Erythroblast (primary cell): ENCODE data around the gene CHRNE.

Experiments used
- DNase-seq, 2 experiments: peaks; one replicate each; lab custom pipeline; 2025; lab: John Stamatoyannopoulos, UW
- GATA1 ChIP-seq: IDR thresholded peaks from 2 replicates; pipeline ENCODE4 v1.6.1; 2011; ENCODE audit warnings: low read depth, mild to moderate bottlenecking, control low read depth, low read length, moderate library complexity
- POLR2A ChIP-seq: IDR thresholded peaks from 2 replicates; pipeline ENCODE4 v1.6.1; 2011; ENCODE audit warnings: mild to moderate bottlenecking, low read length

Gene CHRNE

GRCh38 chr17:4902540-4902939 lies 358 bp downstream of the CHRNE start:
- DNase-seq: no peak
- TF ChIP-seq POLR2A (no peak), GATA1 (no peak)

GRCh38 chr17:4901648-4902344 lies 1.1 kb downstream of the CHRNE start:
- DNase-seq: peak; percentile 26 to 47
- TF ChIP-seq POLR2A (no peak), GATA1 (no peak)

- TF ChIP-seq GATA1 (no peak), POLR2A (no peak)
These were observed 1.7 kb downstream of the CHRNE start for GRCh38 chr17:4901108-4901647.

GRCh38 chr17:4900231-4901107 lies 2.4 kb downstream of the CHRNE start:
- TF ChIP-seq POLR2A (no peak), GATA1 (no peak)
- peak; percentile 63 to 66 for DNase-seq

More at GRCh38 chr17:4901108-4901647, 1.7 kb downstream of the CHRNE start:
- DNase-seq: no peak

- no peak for TF ChIP-seq POLR2A
- no peak for TF ChIP-seq GATA1
- DNase-seq: peak; percentile 83 to 90
These were observed 3.3 kb downstream of the CHRNE start, which contains the start of gene C17orf107 for GRCh38 chr17:4899341-4900230. C17orf107 (plus strand) TSS chr17:4899536; CDS start chr17:4899763, 227 bp downstream.

GRCh38 chr17:4898927-4899326 lies 4.0 kb downstream of the CHRNE start:
- TF ChIP-seq POLR2A (no peak), GATA1 (no peak)
- no peak for DNase-seq

GRCh38 chr17:4898351-4898750 lies 4.5 kb downstream of the CHRNE start:
- no peak for DNase-seq
- TF ChIP-seq POLR2A (no peak), GATA1 (no peak)

GRCh38 chr17:4897785-4898184 lies 5.1 kb downstream of the CHRNE start:
- no peak for TF ChIP-seq POLR2A
- no peak for TF ChIP-seq GATA1
- no peak for DNase-seq

- TF ChIP-seq GATA1 (no peak), POLR2A (no peak)
These were observed 5.7 kb downstream of the CHRNE start for GRCh38 chr17:4897198-4897687.

GRCh38 chr17:4896332-4897197 lies 6.3 kb downstream of the CHRNE start:
- TF ChIP-seq GATA1: no peak
- TF ChIP-seq POLR2A: no peak
- no peak for DNase-seq

More at GRCh38 chr17:4897198-4897687, 5.7 kb downstream of the CHRNE start:
- DNase-seq: no peak

GRCh38 chr17:4895657-4896331 lies 7.1 kb downstream of the CHRNE start:
- DNase-seq: peak in 1 of 2 experiments; percentile 17
- TF ChIP-seq POLR2A (no peak), GATA1 (no peak)

GRCh38 chr17:4895121-4895520 lies 7.8 kb downstream of the CHRNE start:
- DNase-seq: no peak
- TF ChIP-seq GATA1 (no peak), POLR2A (no peak)
